Activated naive CD4-positive, alpha-beta T cell treated with anti-CD3 and anti-CD28 coated beads, Interleukin-2, amount 50 U/mL, for 16 hours (primary cell): ENCODE results near the gene POLR2E.

Experiments
- DNase-seq: peaks from one replicate; pipeline ENCODE4 v3.0.0-alpha.2; 2020

Gene POLR2E

GRCh38 chr19:1062387-1063029 lies 32.7 kb downstream of the POLR2E start:
- DNase-seq, result no peak

GRCh38 chr19:1061987-1062386 lies 33.2 kb downstream of the POLR2E start:
- DNase-seq, result no peak

GRCh38 chr19:1060689-1061088 lies 34.5 kb downstream of the POLR2E start:
- no peak for DNase-seq

GRCh38 chr19:1058112-1058511 lies 37.1 kb downstream of the POLR2E start:
- DNase-seq, result no peak

GRCh38 chr19:1057176-1057855 lies 37.9 kb downstream of the POLR2E start:
- DNase-seq, result peak; percentile 43

- DNase-seq, result peak; percentile 7
Measured at GRCh38 chr19:1055886-1056620, 39.1 kb downstream of the POLR2E start.

- no peak for DNase-seq
Measured at GRCh38 chr19:1055028-1055425, 40.1 kb downstream of the POLR2E start.

GRCh38 chr19:1054102-1055027 lies 40.8 kb downstream of the POLR2E start:
- DNase-seq, result no peak

- DNase-seq, result no peak
Measured at GRCh38 chr19:1053176-1054101, 41.7 kb downstream of the POLR2E start.

GRCh38 chr19:1052349-1052975 lies 42.7 kb downstream of the POLR2E start:
- DNase-seq, result no peak

- no peak for DNase-seq
Measured at GRCh38 chr19:1051791-1052190, 43.4 kb downstream of the POLR2E start.

GRCh38 chr19:1050989-1051788 lies 44.0 kb downstream of the POLR2E start:
- no peak for DNase-seq

- no peak for DNase-seq
Measured at GRCh38 chr19:1049800-1050199, 45.4 kb downstream of the POLR2E start.

- DNase-seq, result no peak
Measured at GRCh38 chr19:1049106-1049505, 46.1 kb downstream of the POLR2E start.

- DNase-seq, result no peak
Measured at GRCh38 chr19:1047696-1048147, 47.5 kb downstream of the POLR2E start.

GRCh38 chr19:1046836-1047695 lies 48.1 kb downstream of the POLR2E start:
- peak; percentile 10 for DNase-seq

- peak; percentile 8 for DNase-seq
Measured at GRCh38 chr19:1046117-1046626, 49.0 kb downstream of the POLR2E start.

- peak; percentile 71 for DNase-seq
Measured at GRCh38 chr19:1045247-1045603, 50.0 kb downstream of the POLR2E start.
